HG03354 (cell line): ENCODE data around the gene KCNG2.

Experiments used
- ATAC-seq: cut with Tn5 transposase; IDR thresholded peaks from one replicate; pipeline ENCODE4 v1.9.1; 2021; ENCODE audit warnings: mild to moderate bottlenecking; ENCODE audit not compliant: unreplicated experiment, poor library complexity, severe bottlenecking

KCNG2 gene

GRCh38 chr18:79814373-79814772 lies 16.6 kb downstream of the KCNG2 start:
- ATAC-seq, result no peak

GRCh38 chr18:79815657-79816056 lies 17.9 kb downstream of the KCNG2 start:
- ATAC-seq, result no peak

DNA sequence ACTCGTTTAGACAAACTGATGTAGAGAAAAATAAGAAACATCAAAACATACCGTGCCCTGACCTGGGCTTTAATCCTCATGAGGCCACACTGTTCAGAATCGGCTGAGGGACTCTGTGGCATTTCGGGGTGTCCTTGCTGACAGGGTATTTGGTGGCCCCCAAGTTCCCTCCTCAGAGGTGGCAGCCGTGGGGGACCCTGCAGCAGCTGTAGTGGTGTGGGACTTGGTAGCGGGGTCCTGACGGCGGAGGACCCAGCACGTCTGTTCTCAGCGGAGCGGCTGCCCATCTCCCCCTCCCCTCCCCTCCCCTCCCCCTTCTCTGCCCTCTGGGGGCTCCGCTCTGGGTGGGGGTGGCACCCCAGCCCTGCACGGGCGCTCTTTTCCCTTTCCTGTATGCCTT lies 18.4 kb downstream of the KCNG2 start:
- no peak for ATAC-seq

- no peak for ATAC-seq
These were observed 19.4 kb downstream of the KCNG2 start for GRCh38 chr18:79816981-79817606.

DNA sequence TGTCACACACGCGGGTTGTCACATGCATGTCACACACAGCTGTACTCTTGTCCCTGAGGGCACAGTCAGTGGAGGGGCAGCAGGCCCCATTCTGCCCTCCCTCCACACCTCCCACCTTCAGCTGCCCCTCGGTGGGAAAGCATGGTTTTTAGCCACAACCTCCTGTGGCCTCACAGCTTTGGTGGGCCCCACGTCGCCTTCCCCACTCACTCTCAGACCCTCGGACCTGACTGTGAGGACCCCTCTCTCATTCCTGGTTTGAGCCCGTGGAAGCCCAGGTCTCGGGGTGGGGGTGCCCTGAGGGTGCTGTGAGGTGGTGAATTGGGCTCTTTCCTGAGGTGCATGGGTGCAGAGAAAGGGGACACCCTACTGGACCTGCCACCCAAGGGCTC lies 19.9 kb downstream of the KCNG2 start:
- ATAC-seq, result no peak

- ATAC-seq, result no peak
These were observed 20.3 kb downstream of the KCNG2 start for GRCh38 chr18:79818036-79818435.

DNA sequence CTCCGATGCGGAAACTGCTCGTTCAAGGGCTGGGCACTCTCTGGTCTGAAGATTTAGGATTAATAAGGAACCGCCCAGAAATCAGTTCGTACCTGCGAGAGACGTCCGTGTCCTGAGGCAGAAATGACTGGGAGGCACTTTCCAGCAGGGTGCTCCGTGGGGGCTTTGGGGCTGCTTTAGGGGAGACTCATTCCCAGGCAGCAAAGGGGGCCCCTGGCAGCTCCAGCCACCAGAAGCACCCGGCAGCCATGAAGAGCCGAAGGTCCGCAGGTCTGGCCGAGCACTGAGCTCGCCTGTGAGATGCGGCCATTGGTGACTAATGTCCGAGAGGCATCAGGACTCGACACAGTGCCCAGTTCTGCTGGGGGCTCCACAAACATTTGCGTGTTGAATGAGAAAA lies 20.9 kb downstream of the KCNG2 start:
- no peak for ATAC-seq

- ATAC-seq, result no peak
These were observed 21.6 kb downstream of the KCNG2 start for GRCh38 chr18:79819064-79819967.

DNA sequence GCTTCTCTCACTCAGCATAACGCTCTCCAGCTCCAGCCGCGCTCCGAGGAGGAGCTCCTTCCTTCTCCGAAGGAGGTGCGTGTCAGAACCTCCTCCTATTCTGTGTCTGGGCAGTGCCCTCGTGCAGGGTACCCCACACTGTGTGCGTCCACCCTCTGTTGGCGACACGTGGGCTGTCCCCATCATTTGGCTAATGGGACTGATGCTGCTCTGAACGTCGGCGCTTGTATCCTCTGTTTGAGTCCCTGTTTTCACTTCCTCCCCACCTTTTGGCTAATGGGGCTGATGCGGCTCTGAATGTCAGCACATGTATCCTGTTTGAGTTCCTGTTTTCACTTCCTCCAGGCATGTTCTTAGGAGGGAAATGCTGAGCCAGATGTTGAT lies 22.2 kb downstream of the KCNG2 start:
- peak; percentile 93 for ATAC-seq

GRCh38 chr18:79823120-79823519 lies 25.4 kb downstream of the KCNG2 start:
- no peak for ATAC-seq

- ATAC-seq, result no peak
These were observed 28.2 kb downstream of the KCNG2 start for GRCh38 chr18:79825913-79826312.

DNA sequence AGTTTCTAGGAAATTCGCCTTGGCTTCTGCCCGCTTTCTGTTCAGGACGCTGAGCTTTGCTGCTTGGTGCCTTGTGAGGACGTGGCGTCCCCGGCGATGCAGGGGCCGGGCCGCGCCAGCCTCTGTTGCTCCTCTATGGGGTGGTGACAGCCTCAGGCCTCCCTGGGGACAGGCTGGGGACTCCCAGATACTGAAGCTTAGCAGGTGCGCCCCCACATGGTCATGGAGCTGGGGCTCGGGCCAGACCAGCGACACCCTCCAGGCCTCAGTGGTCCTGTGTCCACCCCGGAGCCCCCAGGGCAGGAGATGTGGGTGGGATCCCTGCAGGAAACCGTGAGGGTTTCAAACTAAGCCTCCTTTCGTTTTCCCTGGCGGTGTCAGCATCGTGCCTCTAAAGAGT lies 29.2 kb downstream of the KCNG2 start:
- ATAC-seq, result no peak

- ATAC-seq, result no peak
These were observed 30.5 kb downstream of the KCNG2 start for GRCh38 chr18:79828258-79828657.

GRCh38 chr18:79829136-79829854 lies 31.6 kb downstream of the KCNG2 start:
- no peak for ATAC-seq

- no peak for ATAC-seq
These were observed 34.4 kb downstream of the KCNG2 start for GRCh38 chr18:79832169-79832568.

- no peak for ATAC-seq
These were observed 37.1 kb downstream of the KCNG2 start for GRCh38 chr18:79834834-79835233.

DNA sequence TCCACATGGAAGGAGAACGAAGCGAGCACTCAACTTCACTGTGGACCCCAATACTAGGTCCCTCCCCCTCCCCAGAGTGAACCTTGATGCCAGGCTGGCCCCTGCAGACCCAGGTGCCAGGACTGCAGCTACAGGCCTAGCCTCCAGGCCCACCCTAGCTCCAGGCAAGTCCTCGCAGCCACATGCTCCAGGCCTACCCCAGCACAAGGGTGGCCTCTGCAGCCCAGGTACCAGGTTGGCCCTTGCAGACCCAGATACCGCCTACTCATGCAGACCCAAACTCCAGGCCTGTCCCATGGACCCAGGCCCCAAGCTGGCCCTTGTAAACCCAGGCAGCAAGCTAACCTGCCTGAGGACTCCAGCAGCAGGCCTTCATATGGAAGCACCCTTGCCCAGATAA lies 44.2 kb downstream of the KCNG2 start:
- no peak for ATAC-seq

DNA sequence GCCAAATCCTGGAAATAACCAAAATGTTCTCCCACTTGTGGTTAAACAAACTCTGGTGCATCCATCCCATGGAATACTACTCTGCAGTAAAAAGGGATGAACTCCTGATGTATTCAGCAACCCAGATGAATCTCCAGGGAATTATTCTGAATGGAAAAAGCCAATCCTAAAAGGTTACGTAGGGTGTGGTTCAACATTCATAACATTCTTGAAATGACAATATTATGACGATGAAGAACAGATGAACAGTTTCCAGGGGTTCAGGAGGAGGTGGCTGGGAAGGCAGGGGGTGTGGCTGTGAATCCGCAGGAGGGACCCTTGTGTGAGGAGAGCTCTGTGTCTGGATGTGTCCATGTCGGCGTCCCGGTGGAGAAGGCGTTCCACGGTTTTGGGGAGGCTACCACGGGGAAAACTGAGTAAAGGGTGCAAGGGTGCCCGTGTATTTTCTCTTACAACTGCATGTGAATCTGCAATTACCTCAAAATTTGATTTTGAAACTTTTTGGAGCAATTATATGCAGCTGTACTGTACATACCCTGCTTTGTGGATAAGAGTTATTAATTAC lies 47.3 kb downstream of the KCNG2 start:
- no peak for ATAC-seq

DNA sequence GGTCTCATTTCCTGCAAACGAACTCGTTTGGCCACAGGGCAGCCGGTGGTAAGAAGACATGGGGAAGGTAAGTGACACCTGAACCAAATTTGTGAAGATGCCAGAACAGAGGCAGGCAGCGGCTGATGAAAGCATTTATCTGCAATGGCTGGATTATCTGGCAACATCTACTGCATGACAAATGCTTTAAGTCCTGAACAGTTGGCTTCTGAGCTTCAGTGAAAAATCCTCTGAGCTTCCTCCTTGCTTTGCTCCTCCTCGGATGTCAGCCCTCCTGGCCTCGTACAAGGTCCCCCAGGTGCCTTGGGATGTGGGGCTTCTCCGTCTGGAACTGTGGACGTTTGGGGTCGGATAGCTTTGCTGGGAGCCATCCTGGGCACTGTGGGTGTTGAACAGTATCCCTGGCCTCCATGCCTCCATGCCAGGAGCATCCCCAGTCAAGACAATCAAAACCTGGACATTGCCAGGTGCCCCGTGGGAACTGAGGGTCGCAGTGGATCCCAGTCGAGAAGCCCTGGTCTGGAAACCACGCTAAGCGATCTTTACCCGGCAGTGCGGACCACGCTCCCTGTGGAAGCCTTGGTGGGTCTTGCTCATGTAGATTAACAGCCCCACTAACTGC lies 49.3 kb downstream of the KCNG2 start:
- no peak for ATAC-seq
